ENCODE data around the gene ANGPTL2. TPM values are rescaled to one million over a fixed set of nuclear protein-coding genes. Genes with fewer than 3 reads are reported as not detected.

Gene ANGPTL2
- total RNA-seq, 2 donors from 2014 or later, result 2.7 to 15.1 TPM

- no peak for TF ChIP-seq CTCF (IDR thresholded peaks at IDR 0.05)
- Histone ChIP-seq H3K36me3 (no peaks in the 10 kb centered on the region), H3K9me3 (no peaks in the 10 kb centered on the region), H3K9ac (ENCODE audit: low read depth in 2 of 2, low read length in 2 of 2) (no peak overlapping the region), H3K27ac (no peak overlapping the region), H3K4me3 (no peak overlapping the region), H3K27me3 (no peaks in the 10 kb centered on the region), H3K4me1 (no peaks in the 10 kb centered on the region)
- DNase-seq, result no peak
- intact Hi-C loops (cut with DNase I), result no loop called here
Measured at GRCh38 chr9:127058011-127058644, 64.3 kb downstream of the ANGPTL2 start.

DNA sequence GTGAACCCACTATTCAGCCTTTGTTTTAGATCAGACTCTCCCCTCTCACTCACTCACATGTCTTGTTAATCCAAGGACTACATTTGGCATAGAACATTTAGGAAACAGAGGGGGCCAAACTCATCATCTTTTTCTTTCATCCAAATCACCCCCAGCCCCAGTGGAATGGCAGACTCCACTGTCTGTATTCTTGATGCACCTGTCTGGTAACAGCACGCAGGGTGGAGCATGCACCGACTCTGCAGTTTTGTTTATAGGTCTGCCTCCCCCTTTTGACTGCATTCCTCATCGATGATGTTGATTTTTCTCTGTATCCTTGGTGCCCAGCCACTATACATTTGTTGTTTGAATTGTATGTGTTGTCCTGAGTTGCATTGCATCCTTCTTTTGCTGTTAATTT is 66.0 kb downstream of the ANGPTL2 start:
- Histone ChIP-seq H3K27ac (no peak overlapping the region), H3K27me3 (no peaks in the 10 kb centered on the region), H3K9me3 (no peaks in the 10 kb centered on the region), H3K9ac (ENCODE audit: low read depth in 2 of 2, low read length in 2 of 2) (no peak overlapping the region), H3K36me3 (no peaks in the 10 kb centered on the region), H3K4me1 (no peaks in the 10 kb centered on the region), H3K4me3 (no peak overlapping the region)
- intact Hi-C loops (cut with DNase I), result no loop called here
- DNase-seq, result no peak
- no peak for TF ChIP-seq CTCF (IDR thresholded peaks at IDR 0.05)

DNA sequence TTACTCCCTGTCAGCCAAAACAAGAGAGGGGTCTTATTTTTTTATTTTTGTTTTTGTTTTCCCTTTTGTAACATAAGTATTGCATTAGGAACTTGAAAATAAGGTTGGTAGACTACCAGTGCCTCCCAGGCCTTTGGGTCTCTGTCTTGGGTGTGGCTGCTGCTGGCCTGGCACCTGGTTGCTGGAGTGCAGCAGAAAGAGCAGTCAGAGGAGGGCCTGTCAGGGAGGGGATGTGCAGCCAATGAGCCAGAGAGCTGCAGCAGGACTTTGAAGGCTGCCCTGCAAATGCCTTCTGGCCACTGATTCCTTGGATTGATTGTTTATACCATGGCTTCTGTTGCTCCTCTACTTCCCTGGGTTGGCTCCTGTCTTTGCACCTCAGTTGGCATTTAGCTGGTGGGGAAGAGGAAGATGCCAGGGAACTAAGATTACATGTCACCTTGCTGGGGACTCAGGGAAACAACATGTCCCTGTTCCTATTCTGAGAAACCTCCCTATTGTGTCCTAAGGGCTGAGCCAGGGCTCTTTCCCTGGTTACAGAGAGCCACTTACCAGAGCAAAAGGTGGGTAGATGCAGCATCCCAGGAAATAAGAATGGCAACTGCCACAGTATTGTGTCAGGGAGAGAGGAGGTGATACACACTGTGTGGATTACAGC is 66.6 kb downstream of the ANGPTL2 start:
- no peaks in the 10 kb centered on the region for H3K36me3 ChIP-seq
- H3K27ac ChIP-seq, result no peak overlapping the region
- H3K9ac ChIP-seq (ENCODE audit: low read depth in 2 of 2, low read length in 2 of 2), result no peak overlapping the region
- H3K27me3 ChIP-seq, result no peaks in the 10 kb centered on the region
- no peaks in the 10 kb centered on the region for H3K9me3 ChIP-seq
- intact Hi-C loops (cut with DNase I), result no loop called here
- no peak for TF ChIP-seq CTCF (IDR thresholded peaks at IDR 0.05)
- H3K4me3 ChIP-seq, result no peak overlapping the region
- DNase-seq, result no peak
- no peaks in the 10 kb centered on the region for H3K4me1 ChIP-seq

- no peaks in the 10 kb centered on the region for H3K36me3 ChIP-seq
- no peak overlapping the region for H3K9ac ChIP-seq (ENCODE audit: low read depth in 2 of 2, low read length in 2 of 2)
- H3K4me3 ChIP-seq, result no peak overlapping the region
- TF ChIP-seq CTCF (IDR thresholded peaks at IDR 0.05), result no peak
- intact Hi-C loops (cut with DNase I), result no loop called here
- no peaks in the 10 kb centered on the region for H3K27me3 ChIP-seq
- no peak for DNase-seq
- H3K27ac ChIP-seq, result no peak overlapping the region
- no peaks in the 10 kb centered on the region for H3K9me3 ChIP-seq
- no peaks in the 10 kb centered on the region for H3K4me1 ChIP-seq
Measured at GRCh38 chr9:127053960-127054359, 68.5 kb downstream of the ANGPTL2 start.

DNA sequence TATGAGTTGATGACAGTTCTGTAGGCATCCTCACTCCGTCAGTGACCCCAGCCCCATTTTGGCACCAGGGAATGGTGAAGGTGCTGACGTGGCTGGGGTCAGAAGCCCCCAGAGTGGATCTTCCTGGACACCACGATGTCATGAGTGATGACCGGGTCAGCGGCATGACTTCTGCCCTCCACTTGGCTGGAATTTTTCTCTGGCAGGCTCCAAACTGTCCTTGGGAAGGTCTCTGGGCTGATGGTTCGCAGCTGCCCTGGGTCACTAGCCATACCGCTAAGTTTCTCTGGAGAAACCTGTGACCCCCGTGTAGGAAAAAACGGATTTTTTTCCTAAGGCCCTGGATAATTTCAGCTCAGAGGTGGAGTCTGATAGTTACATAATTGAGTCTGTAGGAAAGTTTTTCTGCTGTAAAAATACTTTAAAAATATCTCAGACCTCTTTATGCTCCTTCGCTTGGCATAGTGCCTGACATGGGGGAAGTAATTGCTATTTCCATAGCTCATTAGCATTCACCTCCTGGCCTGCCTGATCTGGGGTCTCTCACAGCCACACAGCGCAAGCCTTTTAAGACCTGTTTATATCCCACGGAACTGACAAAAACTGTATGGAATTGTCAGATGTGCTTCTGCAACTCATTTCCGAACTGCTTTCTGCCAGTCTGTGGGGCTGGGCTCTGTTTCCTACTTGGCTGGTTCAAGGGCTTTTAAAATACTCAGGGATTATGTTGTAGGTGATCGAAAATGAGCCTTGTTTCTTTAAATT is 69.2 kb downstream of the ANGPTL2 start:
- H3K27ac ChIP-seq, result no peak overlapping the region
- H3K9ac ChIP-seq (ENCODE audit: low read depth in 2 of 2, low read length in 2 of 2), result no peak overlapping the region
- H3K4me1 ChIP-seq, result no peaks in the 10 kb centered on the region
- H3K4me3 ChIP-seq, result no peak overlapping the region
- H3K36me3 ChIP-seq, result no peaks in the 10 kb centered on the region
- no peak for TF ChIP-seq CTCF (IDR thresholded peaks at IDR 0.05)
- DNase-seq, result no peak
- intact Hi-C loops (cut with DNase I), result no loop called here
- no peaks in the 10 kb centered on the region for H3K9me3 ChIP-seq
- no peaks in the 10 kb centered on the region for H3K27me3 ChIP-seq

All from colonic mucosa (tissue), 4 donors.